ENCODE data around the gene LRCH3.
"Not testable (repeated sequence)": the region's sequence is repeated elsewhere in the genome, so short reads cannot be mapped to it uniquely, and the experiment has no call there.

DNA sequence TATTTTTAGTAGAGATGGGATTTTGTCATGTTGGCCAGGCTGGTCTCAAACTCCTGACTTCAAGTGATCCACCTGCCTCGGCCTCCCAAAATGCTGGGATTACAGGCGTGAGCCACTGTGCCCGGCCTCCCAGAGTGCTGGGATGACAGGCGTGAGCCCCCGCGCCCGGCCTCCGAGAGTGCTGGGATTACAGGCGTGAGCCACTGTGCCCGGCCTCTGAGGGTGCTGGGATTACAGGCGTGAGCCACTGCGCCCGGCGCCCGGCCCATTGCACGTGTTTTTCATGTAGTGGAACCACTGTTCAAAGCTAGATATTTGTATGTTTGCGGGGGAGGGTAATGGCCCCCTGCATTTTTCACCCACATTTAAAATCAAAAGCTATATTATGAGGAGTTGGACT, 93.3 kb downstream of the LRCH3 start:
- TF ChIP-seq, protein P1, sequence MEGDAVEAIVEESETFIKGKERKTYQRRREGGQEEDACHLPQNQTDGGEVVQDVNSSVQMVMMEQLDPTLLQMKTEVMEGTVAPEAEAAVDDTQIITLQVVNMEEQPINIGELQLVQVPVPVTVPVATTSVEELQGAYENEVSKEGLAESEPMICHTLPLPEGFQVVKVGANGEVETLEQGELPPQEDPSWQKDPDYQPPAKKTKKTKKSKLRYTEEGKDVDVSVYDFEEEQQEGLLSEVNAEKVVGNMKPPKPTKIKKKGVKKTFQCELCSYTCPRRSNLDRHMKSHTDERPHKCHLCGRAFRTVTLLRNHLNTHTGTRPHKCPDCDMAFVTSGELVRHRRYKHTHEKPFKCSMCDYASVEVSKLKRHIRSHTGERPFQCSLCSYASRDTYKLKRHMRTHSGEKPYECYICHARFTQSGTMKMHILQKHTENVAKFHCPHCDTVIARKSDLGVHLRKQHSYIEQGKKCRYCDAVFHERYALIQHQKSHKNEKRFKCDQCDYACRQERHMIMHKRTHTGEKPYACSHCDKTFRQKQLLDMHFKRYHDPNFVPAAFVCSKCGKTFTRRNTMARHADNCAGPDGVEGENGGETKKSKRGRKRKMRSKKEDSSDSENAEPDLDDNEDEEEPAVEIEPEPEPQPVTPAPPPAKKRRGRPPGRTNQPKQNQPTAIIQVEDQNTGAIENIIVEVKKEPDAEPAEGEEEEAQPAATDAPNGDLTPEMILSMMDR (IDR thresholded peaks at IDR 0.05; ENCODE audit: insufficient read depth, low read depth, low read length) = not testable (repeated sequence)
- TF ChIP-seq EZH2 (IDR thresholded peaks at IDR 0.05; ENCODE audit: insufficient read depth, low read length) = not testable (repeated sequence)
